Smooth muscle cell (in vitro differentiated cells): ENCODE measurements around the gene DHRS4. TPM values are rescaled to one million over a fixed set of nuclear protein-coding genes. Genes with fewer than 3 reads are reported as not detected.

Source experiments
- DNase-seq: peaks from one replicate; lab custom pipeline; 2025; ENCODE audit not compliant: unreplicated experiment; lab: John Stamatoyannopoulos, UW
- H2AFZ ChIP-seq: fragments of 200-600 bp; sonication (generic); 2 replicates; pipeline ENCODE4 v1.6.0; 2016; ENCODE audit warnings: antibody characterized with exemption, low read depth, mild to moderate bottlenecking
- H3F3A ChIP-seq: fragments of 200-600 bp; sonication (generic); 2 replicates; pipeline ENCODE4 v1.6.0; 2017; ENCODE audit warnings: antibody characterized with exemption, low read depth
- H3K27ac ChIP-seq: fragments of 200-600 bp; sonication (generic); 2 replicates; pipeline ENCODE4 v1.5.1; 2016; ENCODE audit warnings: low read depth, mild to moderate bottlenecking
- H3K27me3 ChIP-seq: fragments of 200-600 bp; sonication (generic); 2 replicates; pipeline ENCODE4 v1.6.1; 2016; ENCODE audit warnings: low read depth, mild to moderate bottlenecking
- H3K36me3 ChIP-seq: fragments of 200-600 bp; sonication (generic); 2 replicates; pipeline ENCODE4 v1.5.1; 2016; ENCODE audit warnings: low read depth
- H3K4me1 ChIP-seq: fragments of 200-600 bp; sonication (generic); 2 replicates; pipeline ENCODE4 v1.5.1; 2016; ENCODE audit warnings: low read depth
- H3K4me2 ChIP-seq: fragments of 200-600 bp; sonication (generic); 2 replicates; pipeline ENCODE4 v1.6.0; 2016; ENCODE audit warnings: mild to moderate bottlenecking
- H3K4me3 ChIP-seq: fragments of 200-600 bp; sonication (generic); 2 replicates; pipeline ENCODE4 v1.5.1; 2016; ENCODE audit warnings: mild to moderate bottlenecking
- H3K79me2 ChIP-seq: fragments of 200-600 bp; sonication (generic); 2 replicates; pipeline ENCODE4 v1.6.0; 2016; ENCODE audit warnings: low read depth, mild to moderate bottlenecking
- H3K9ac ChIP-seq: fragments of 200-600 bp; sonication (generic); 2 replicates; pipeline ENCODE4 v1.6.0; 2016; ENCODE audit warnings: low read depth
- H3K9me3 ChIP-seq: fragments of 200-600 bp; sonication (generic); replicated peaks from 2 replicates; pipeline ENCODE4 v1.5.1; 2016; ENCODE audit warnings: low read depth
- H4K20me1 ChIP-seq: fragments of 200-600 bp; sonication (generic); 2 replicates; pipeline ENCODE4 v1.6.0; 2016; ENCODE audit warnings: low read depth
- WGBS: methylation state at CpG from one replicate; pipeline ENCODE4 v1.1.7; 2016; ENCODE audit warnings: low lambda C conversion rate; 5-methylcytosine and 5-hydroxymethylcytosine counted together
- polyA plus RNA-seq: library from polyadenylated mRNA; unstranded; fragments of >200 nt; fragmentation: Nextera tagmentation; extraction: Ambion mirVana; gene quantifications from 2 replicates; pipeline ENCODE4 v1.2.1, GENCODE V29; 2016
- total RNA-seq: library from RNA; depleted of rRNA; stranded (reverse); fragments of >200 nt; gene quantifications from 2 replicates; pipeline ENCODE4 v1.2.3, GENCODE V29; 2014
- TF ChIP-seq, protein P1 (sequence below): fragments of 200-600 bp; sonication (generic); IDR thresholded peaks from 2 replicates; pipeline ENCODE4 v1.5.1; 2017; ENCODE audit warnings: borderline replicate concordance, mild to moderate bottlenecking, antibody characterized with exemption; ENCODE audit not compliant: insufficient read depth, poor library complexity, severe bottlenecking

DHRS4 gene
- total and polyA plus RNA-seq, 2 experiments from 2014 or later = 30.9 to 33.1 TPM

- no peak overlapping the region for H3K4me2 ChIP-seq
- no peaks in the 10 kb centered on the region for H3K36me3 ChIP-seq
- no peaks in the 10 kb centered on the region for H3K4me1 ChIP-seq
- no peaks in the 10 kb centered on the region for H3F3A ChIP-seq
- no peaks in the 10 kb centered on the region for H3K27me3 ChIP-seq
- no peaks in the 10 kb centered on the region for H3K9me3 ChIP-seq
- no peaks in the 10 kb centered on the region for H4K20me1 ChIP-seq
- WGBS = 79% methylated on average over 2 of the region's 2 CpGs
- TF ChIP-seq, protein P1, sequence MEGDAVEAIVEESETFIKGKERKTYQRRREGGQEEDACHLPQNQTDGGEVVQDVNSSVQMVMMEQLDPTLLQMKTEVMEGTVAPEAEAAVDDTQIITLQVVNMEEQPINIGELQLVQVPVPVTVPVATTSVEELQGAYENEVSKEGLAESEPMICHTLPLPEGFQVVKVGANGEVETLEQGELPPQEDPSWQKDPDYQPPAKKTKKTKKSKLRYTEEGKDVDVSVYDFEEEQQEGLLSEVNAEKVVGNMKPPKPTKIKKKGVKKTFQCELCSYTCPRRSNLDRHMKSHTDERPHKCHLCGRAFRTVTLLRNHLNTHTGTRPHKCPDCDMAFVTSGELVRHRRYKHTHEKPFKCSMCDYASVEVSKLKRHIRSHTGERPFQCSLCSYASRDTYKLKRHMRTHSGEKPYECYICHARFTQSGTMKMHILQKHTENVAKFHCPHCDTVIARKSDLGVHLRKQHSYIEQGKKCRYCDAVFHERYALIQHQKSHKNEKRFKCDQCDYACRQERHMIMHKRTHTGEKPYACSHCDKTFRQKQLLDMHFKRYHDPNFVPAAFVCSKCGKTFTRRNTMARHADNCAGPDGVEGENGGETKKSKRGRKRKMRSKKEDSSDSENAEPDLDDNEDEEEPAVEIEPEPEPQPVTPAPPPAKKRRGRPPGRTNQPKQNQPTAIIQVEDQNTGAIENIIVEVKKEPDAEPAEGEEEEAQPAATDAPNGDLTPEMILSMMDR = no peak
- no peak overlapping the region for H3K27ac ChIP-seq
- no peak for DNase-seq
- H3K79me2 ChIP-seq = no peaks in the 10 kb centered on the region
- no peak overlapping the region for H3K4me3 ChIP-seq
- no peak overlapping the region for H2AFZ ChIP-seq
- no peak overlapping the region for H3K9ac ChIP-seq
Measured at GRCh38 chr14:23933742-23934128, 19.8 kb upstream of the DHRS4 start.

DNA sequence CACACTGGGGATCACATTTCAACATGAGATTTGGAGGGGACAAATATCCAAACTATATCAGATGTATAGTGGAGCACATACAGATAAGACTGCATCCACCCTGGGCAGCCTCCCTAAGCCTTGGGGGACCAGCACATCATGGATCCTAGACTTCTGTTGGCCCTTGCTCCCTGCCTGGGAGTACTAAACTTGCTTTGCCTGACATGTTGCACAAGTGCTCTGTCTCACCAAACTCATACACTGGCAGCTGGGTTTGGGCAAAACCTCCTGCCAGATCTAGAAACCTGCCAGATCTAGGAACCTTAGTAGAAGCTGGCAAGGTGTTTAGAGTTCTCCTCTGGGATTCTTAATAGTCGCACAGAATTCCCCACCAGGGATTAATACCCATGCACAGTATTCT, 18.4 kb upstream of the DHRS4 start:
- WGBS = 86% methylated on average over 1 of the region's 1 CpG
- Histone ChIP-seq H3K9me3 (no peaks in the 10 kb centered on the region), H4K20me1 (no peaks in the 10 kb centered on the region), H3K4me1 (no peaks in the 10 kb centered on the region), H3K79me2 (no peaks in the 10 kb centered on the region), H3F3A (no peaks in the 10 kb centered on the region), H3K36me3 (no peaks in the 10 kb centered on the region), H3K27me3 (no peaks in the 10 kb centered on the region), H2AFZ (no peak overlapping the region), H3K4me3 (no peak overlapping the region), H3K4me2 (no peak overlapping the region), H3K9ac (no peak overlapping the region), H3K27ac (no peak overlapping the region)
- TF ChIP-seq, protein P1 = no peak
- DNase-seq = no peak

GRCh38 chr14:23936084-23936829, 17.3 kb upstream of the DHRS4 start:
- no peak overlapping the region for H3K9ac ChIP-seq
- no peaks in the 10 kb centered on the region for H3K36me3 ChIP-seq
- no peak overlapping the region for H3K4me3 ChIP-seq
- H4K20me1 ChIP-seq = no peaks in the 10 kb centered on the region
- no peak overlapping the region for H3K4me2 ChIP-seq
- TF ChIP-seq, protein P1 = no peak
- H3K4me1 ChIP-seq = no peaks in the 10 kb centered on the region
- H3K27me3 ChIP-seq = no peaks in the 10 kb centered on the region
- 79% methylated on average over 7 of the region's 7 CpGs for WGBS
- no peaks in the 10 kb centered on the region for H3F3A ChIP-seq
- no peak overlapping the region for H2AFZ ChIP-seq
- H3K79me2 ChIP-seq = no peaks in the 10 kb centered on the region
- no peaks in the 10 kb centered on the region for H3K9me3 ChIP-seq
- DNase-seq = no peak
- no peak overlapping the region for H3K27ac ChIP-seq

- Histone ChIP-seq H4K20me1 (no peaks in the 10 kb centered on the region), H3K4me1 (no peaks in the 10 kb centered on the region), H3K27me3 (no peaks in the 10 kb centered on the region), H3K4me2 (no peak overlapping the region), H3K79me2 (no peaks in the 10 kb centered on the region), H2AFZ (no peak overlapping the region), H3K9me3 (no peaks in the 10 kb centered on the region), H3K4me3 (no peak overlapping the region), H3K9ac (no peak overlapping the region), H3F3A (no peaks in the 10 kb centered on the region), H3K36me3 (no peaks in the 10 kb centered on the region), H3K27ac (no peak overlapping the region)
- TF ChIP-seq, protein P1 = no peak
- DNase-seq = no peak
- 59% methylated on average over 2 of the region's 2 CpGs for WGBS
Measured at GRCh38 chr14:23937203-23937602, 16.4 kb upstream of the DHRS4 start.
